ENCODE measurements around the gene PVALB. TPM values are rescaled to one million over a fixed set of nuclear protein-coding genes. Genes with fewer than 3 reads are reported as not detected.

Gene PVALB
- total RNA-seq (1 to 10 TPM in 1 of 2 donors, not detected in 1; 3.0 TPM), polyA plus RNA-seq (ENCODE audit: insufficient read depth, low read depth, low replicate concordance) (2.3 TPM)
- long read RNA-seq, donor 1, partial matches to known transcripts: 0 of 1 reads
- long read RNA-seq, donor 1, other reads (novel, unspliced or antisense): 0 of 1 reads
- long read RNA-seq, donor 2: 0 reads

DNA sequence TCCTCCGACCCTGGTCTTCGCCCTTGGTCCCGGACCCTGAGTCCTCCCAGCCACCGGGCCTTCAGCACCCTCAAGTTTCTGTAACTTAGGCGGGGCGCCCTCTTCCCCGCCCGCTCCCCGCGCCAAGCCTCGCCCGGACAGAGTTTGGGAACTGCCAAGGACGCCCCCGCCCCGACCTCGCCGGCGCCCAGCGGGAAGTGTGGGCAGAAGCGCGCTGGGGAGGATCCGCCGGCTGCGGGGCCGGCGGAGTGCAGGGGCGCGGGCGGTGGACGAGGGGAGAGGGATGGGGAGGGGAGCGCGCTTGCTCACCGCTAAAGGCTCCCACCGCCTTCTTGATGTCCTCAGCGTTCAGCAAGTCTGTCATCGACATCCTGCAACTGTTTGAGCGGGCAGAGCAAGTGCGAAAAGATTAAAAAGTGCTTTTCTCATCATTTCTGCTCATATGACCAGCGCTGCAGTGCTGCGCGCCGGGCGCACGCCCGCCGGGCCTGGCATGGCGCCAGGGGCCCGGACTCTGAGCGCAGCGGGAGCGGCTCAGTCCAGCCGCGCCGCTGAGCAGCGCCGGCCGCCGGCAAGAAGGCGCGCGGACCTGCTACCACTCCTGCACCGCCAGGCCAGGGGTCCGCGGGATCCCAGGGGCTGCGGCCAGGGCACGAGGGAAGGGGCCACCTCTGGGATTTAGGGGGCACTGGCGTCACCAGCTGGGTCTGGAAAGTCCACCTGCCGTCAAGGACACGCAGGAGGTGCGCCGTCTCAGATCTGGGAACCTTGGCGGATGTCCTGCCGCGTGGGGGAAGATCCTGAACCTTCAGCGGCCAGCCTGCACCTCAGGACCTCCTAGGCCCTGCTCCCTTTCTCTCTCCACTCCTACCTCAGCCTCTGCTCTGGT is at the start of gene PVALB:
Gene PVALB (minus strand): TSS at position 400 of the 889 bp plus-strand sequence. CDS start 30 bp downstream, at position 370.
- Histone ChIP-seq H3K4me1 (peaks cover 9% of the 10 kb centered on the region), H3K36me3 (ENCODE audit: low read depth, missing control alignments) (no peaks in the 10 kb centered on the region), H3K9me3 (no peaks in the 10 kb centered on the region), H3K4me3 (peak within 1 kb of the TSS; percentile 10 to 55), H3K27me3 (no peaks in the 10 kb centered on the region), H3K27ac (no peak within 1 kb of the TSS)
- DNase-seq: peak; percentile 23
- TF ChIP-seq, protein P1, sequence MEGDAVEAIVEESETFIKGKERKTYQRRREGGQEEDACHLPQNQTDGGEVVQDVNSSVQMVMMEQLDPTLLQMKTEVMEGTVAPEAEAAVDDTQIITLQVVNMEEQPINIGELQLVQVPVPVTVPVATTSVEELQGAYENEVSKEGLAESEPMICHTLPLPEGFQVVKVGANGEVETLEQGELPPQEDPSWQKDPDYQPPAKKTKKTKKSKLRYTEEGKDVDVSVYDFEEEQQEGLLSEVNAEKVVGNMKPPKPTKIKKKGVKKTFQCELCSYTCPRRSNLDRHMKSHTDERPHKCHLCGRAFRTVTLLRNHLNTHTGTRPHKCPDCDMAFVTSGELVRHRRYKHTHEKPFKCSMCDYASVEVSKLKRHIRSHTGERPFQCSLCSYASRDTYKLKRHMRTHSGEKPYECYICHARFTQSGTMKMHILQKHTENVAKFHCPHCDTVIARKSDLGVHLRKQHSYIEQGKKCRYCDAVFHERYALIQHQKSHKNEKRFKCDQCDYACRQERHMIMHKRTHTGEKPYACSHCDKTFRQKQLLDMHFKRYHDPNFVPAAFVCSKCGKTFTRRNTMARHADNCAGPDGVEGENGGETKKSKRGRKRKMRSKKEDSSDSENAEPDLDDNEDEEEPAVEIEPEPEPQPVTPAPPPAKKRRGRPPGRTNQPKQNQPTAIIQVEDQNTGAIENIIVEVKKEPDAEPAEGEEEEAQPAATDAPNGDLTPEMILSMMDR (IDR thresholded peaks at IDR 0.05): no peak
- TF ChIP-seq POLR2A (IDR thresholded peaks at IDR 0.05): no peak
- intact Hi-C loops (cut with DNase I; ENCODE audit: low total_unique reads): no loop called here
- 1% methylated on average over 41 to 71 of the region's 75 CpGs for WGBS, 2 donors

- Histone ChIP-seq H3K9me3 (no peaks in the 10 kb centered on the region), H3K4me3 (no peak overlapping the region), H3K4me1 (no peaks in the 10 kb centered on the region), H3K27ac (no peak overlapping the region), H3K36me3 (ENCODE audit: low read depth, missing control alignments) (no peaks in the 10 kb centered on the region), H3K27me3 (no peaks in the 10 kb centered on the region)
- TF ChIP-seq, protein P1 (IDR thresholded peaks at IDR 0.05): no peak
- no peak for TF ChIP-seq POLR2A (IDR thresholded peaks at IDR 0.05)
- WGBS, 2 donors: 35 to 38% methylated on average over 13 of the region's 13 CpGs
- no peak for DNase-seq
- intact Hi-C loops (cut with DNase I; ENCODE audit: low total_unique reads): no loop called here
These were observed 48.5 kb upstream of the PVALB start for GRCh38 chr22:36865346-36865745.

- Histone ChIP-seq H3K27me3 (no peaks in the 10 kb centered on the region), H3K4me1 (no peaks in the 10 kb centered on the region), H3K9me3 (no peaks in the 10 kb centered on the region), H3K36me3 (ENCODE audit: low read depth, missing control alignments) (no peaks in the 10 kb centered on the region), H3K27ac (no peak overlapping the region), H3K4me3 (no peak overlapping the region)
- TF ChIP-seq, protein P1 (IDR thresholded peaks at IDR 0.05): no peak
- no peak for TF ChIP-seq POLR2A (IDR thresholded peaks at IDR 0.05)
- WGBS, 2 donors: 67 to 69% methylated on average over 10 to 14 of the region's 14 CpGs
- no peak for DNase-seq
- intact Hi-C loops (cut with DNase I; ENCODE audit: low total_unique reads): no loop called here
These were observed 47.8 kb upstream of the PVALB start for GRCh38 chr22:36864454-36865215.

DNA sequence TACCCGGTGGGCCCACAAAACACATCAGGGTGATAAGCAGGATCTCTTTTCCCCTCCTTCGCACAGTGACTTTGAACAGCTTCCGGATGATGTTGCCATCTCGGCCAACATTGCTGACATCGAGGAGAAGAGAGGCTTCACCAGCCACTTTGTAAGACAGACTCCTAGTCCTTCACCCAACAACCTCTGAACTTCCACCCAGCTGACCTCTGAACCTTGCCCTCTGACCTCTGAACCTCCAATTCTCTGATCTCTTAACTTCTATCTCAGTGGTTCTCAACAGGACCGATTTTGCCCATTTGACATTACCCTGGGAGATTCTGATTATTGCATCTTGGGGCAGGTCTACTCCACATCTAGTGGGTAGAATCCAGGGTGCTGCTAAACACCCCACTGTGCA is 47.1 kb upstream of the PVALB start:
- intact Hi-C loops (cut with DNase I; ENCODE audit: low total_unique reads): no loop called here
- Histone ChIP-seq H3K4me3 (no peak overlapping the region), H3K36me3 (ENCODE audit: low read depth, missing control alignments) (no peaks in the 10 kb centered on the region), H3K4me1 (no peaks in the 10 kb centered on the region), H3K27ac (no peak overlapping the region), H3K9me3 (no peaks in the 10 kb centered on the region), H3K27me3 (no peaks in the 10 kb centered on the region)
- WGBS, 2 donors: 89 to 91% methylated on average over 6 of the region's 6 CpGs
- no peak for DNase-seq
- no peak for TF ChIP-seq POLR2A (IDR thresholded peaks at IDR 0.05)
- TF ChIP-seq, protein P1 (IDR thresholded peaks at IDR 0.05): no peak

Data from testis (tissue), 5 donors.